Stimulated activated CD4-positive, alpha-beta T cell treated with anti-CD3 and anti-CD28 coated beads, Interleukin-4, amount 100 ng/mL, for 48 hours (primary cell): ENCODE data around the gene UFD1.
A peak's percentile ranks its signal among the peaks of the same experiment; 100 is the strongest.
"Not testable (repeated sequence)": the region's sequence is repeated elsewhere in the genome, so short reads cannot be mapped to it uniquely, and the experiment has no call there.

ENCODE experiments used
- DNase-seq, 2 donors: peaks; one replicate each; pipeline ENCODE4 v3.0.0-alpha.2; 2020; ENCODE audit warnings: low read depth in 2 of 2

UFD1 gene

DNA sequence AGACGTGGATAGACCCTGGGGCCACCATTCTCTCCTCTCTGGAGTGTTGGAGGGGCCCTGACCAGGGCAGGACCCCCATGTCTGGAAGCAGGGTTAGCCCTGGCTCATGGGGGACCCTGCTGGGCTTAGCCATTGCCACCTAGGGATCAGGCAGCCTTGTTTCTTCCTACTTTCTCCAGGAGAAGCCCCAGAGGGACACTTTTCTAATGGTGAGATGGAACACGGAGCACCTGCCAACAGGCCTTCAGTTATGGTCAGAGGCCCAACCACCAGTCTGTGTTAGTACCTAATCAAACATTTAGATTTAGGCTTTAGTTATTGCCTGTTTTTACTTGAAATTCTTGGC, 29.6 kb downstream of the UFD1 start:
- DNase-seq = no peak

DNA sequence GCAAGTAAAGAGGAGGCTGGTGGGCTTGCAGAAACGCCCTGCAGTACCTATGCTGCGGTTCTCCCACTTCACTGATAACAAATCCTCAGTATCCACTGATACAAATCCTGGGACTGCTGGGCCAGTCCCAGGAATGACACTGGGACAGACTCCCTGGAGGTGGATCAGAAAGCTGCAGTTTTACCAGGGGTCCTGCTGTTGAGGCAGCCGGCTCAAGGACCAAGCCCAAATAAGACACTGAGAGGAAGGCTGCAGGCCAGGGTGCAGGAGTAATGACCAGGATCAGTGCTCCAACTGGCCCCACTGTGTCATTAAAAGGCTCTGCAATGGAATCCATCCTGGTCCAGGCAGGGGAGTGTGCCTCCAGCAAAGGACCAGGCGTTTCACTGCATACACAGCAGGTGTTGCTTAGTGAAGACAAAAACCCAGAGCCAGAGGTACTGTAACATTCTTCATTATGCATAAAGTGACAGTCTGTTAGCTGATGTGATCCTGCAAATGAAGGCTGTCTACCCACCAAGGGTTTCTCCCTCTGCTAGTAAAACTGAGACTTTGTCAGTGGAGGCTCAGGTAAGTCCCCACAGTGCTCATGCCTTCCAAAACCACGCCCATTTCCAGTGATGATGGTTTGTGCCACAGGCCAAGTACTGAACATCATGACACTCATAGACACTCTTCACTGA, 30.1 kb downstream of the UFD1 start:
- peak; percentile 45 to 51 for DNase-seq

DNA sequence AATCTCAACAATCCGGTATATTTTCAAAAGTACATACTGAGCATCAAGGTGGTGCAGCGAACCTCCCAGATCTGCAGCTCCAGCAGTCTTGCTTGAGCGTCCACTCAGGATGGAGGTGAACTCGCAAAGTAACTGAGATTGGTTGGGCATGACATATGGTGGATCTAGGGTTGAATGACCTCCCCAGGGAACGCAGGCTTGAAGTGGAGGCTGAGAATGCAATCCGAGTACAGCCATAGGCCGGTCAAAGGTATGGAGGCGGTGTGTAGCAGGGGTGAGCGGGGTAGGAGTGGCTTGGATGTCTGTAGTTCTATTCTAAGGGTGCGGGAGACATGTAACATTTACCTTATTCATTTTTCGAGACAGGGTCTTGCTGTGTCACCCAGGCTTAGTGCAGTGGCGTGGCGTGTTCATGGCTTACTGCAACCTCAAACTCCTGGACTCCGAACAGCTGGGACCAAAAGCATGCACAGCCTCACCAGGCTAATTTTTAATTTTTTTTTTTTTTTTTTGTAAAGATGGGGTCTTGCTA, 30.9 kb downstream of the UFD1 start:
- no peak for DNase-seq

DNA sequence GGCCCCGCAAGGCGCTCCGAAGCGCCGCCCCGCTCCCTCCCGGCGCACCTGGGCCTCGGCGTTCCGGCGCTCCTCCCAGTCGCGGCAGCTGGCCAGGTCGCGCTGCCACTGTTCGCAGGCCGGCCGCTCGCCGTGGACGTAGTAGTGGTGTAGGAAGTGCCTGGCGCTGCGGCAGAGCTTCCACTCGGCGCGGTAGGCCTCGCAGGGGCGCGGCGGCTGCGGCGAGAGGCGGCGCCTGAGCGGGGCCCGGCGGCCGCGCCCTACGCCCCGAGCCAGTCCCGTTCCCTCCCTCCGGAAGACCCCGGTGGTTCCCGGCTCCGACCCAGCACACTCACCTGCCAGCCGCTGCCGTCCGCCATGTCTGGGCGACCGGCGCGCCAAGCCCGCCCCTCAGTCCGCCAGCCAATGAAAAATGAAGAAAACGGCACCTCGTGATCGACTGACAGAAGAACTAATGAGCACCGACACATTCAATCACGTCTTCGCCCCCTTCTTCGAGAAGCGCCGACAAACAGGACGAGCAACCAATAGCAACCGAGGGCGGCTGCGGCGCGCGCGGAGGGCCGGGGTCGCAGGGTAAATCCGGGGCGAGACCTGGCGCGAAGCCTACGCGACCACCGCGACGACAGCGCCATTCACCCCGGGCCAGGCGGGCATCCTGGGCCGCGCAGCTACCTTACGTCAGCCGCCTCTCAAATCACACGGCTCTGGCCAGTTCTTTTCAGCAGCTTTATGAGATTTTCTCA, 31.5 kb downstream of the UFD1 start, which contains the start of gene C22orf39:
Gene C22orf39 (minus strand): TSS at position 382 of the 746 bp plus-strand sequence. CDS start 23 bp downstream, at position 359.
- DNase-seq = peak; percentile 69 to 82

DNA sequence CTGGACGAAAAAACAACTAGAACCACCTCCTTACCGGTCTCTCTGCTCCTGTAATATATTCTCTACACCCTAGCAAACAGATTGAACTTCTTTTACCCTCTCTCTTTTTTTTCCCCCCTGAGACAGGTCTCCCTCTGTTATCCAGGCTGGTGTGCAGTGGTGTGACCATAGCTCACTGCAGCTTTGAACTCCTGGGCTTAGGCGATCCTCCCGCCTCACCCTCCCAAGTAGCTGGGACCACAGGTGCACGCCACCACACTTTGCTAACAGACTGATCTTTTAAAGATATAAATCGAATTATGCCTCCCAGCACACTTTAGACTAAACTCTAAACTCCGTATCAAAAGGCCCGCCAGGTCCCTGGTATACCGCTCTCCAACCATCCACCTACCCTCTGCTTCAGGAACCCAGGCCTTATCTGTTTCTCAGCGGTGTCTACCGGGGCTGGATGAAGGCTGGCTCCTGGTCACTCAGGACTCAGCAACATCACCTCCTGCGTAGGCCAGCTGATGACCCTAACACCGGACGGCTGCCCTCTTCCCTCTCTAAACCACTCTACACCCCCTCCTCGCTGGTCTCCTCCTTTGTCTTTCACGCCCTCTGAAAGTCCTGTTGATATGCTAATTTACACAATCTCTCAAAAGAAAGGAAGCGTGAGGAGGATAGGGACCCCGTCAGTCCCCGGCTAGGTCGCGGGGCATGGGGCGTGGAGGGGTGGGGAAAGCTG, 32.2 kb downstream of the UFD1 start:
- DNase-seq = no peak

DNA sequence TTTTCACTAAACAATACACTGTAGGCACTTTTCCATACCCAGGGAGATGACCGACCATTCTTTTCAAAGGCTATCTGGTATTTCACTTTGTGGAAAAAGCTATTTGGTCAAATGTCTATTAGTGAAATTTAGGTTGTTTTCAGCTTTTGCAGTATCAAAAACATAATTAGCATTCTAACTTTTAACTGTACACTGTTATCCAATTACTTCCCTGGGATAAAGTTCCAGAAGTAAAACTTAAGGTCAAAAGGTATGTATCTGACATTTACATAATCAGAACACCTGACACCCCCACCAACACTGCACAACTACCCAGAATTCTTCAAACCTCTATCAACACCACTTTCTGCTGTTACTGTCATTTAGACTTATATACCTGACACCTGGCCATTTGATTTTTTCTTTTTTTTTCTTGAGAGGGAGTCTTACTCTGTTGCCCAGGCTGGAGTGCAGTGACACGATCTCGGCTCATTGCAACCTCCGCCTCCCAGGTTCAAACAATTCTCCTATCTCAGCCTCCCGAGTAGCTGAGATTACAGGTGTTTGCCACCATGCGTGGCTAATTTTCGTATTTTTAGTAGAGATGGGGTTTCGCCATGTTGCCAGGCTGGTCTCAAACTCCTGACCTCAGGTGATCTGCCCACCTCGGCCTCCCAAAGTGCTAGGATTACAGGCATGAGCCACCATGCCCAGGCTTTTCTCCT, 33.6 kb downstream of the UFD1 start:
- not testable (repeated sequence) for DNase-seq

DNA sequence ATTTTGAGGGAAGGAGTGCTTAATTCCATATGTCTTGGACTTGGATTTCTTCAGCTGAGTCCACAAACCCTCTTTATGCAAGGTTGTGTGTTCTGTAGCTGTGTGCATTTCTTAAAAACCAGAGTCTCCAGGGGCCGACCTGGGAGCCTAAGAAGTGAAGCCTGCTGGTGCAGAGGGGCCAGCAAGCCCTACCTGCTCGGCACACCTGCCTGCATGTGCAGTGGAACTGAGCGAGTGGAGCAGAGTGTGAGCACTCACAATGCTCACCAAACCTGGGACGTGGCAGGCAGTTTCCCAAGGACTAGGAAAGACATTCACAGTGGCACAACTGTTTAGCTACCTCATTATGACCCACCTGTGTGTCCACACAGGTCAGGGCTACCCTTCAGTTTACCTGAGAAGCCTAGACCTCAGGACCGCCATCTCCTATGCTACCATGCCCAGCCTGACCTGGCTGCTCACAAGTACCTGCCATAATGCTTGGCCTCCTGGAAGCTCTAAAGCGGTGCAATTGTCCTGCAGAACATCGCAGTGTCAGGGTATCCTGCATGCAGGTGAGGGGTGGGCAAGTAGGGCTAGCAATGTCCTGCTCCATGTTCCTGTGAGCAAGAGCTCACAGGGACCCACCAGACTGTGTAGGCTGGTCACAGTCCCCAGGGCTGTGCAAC, 35.3 kb downstream of the UFD1 start:
- no peak for DNase-seq

DNA sequence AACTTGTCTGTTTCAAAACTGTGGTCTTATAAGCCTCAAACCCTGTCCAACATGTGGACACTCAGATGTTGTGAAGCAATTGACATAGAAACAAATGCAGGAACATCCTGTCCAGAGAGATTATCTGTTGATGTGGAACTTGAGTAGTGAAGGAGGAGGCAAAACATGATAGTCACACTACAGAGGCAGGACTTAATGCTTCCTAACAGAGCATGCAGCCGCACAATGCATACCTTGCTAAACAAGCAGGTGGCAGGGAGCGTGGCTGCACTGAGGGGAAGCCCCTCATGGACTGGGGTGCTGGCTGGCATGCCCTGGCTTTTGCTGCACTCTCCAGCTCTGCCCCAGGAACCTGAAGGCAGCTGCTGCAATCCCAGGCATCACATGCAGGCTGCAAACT, 36.8 kb downstream of the UFD1 start:
- no peak for DNase-seq

DNA sequence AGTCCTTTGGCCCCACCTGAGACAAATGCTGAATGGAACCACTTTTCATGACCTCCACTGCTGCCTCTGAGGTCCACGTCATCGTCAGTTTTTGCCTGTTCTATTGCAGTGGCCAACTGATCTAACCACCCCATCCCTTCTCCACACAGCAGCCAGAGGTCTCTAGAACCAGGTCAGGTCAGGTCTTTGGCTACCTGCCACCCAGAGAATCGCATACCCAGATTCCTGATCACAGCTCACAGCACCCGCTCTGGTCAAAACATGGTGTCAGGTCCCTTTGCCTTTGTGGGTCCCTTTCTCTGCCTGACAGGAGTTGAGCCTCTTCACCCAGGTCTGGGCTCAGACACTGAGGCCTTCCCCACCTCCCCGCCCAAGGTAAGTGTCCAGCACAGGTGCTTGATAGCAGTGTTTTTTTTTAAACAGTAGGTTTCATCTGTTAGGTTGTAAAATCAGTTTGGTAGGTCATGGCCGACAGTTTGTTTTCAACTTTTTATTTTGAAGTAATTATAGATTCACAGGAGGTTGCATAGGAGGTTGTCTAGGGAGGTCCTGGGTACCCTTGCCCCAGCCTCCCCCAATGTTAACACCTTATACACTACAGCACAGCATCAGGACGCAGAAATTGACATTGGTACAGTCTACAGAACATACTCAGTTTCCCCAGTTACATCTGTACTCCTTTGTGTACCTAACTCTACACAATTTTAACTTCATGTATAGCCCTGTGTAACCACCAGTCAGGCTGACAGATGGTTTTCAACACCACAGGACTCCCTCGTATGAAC, 38.4 kb downstream of the UFD1 start:
- DNase-seq = no peak

DNA sequence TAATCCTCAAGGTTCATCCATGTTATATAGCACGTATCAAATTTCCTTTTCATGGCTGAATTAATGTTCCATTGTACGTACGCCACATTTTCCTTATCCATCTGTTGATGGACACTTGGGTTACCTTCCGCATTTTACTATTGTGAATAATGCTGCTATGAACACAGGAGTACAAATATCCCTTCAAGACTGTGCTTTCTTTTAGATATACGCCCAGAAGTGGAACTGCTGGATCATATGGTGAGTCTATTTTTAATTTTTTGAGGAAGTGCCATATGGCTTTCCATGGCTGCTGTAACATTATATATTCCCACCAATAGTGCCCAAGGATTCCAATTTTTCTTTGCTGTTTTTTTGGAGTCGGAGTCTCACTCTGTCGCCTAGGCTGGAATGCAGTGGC, 40.7 kb downstream of the UFD1 start:
- DNase-seq = no peak

DNA sequence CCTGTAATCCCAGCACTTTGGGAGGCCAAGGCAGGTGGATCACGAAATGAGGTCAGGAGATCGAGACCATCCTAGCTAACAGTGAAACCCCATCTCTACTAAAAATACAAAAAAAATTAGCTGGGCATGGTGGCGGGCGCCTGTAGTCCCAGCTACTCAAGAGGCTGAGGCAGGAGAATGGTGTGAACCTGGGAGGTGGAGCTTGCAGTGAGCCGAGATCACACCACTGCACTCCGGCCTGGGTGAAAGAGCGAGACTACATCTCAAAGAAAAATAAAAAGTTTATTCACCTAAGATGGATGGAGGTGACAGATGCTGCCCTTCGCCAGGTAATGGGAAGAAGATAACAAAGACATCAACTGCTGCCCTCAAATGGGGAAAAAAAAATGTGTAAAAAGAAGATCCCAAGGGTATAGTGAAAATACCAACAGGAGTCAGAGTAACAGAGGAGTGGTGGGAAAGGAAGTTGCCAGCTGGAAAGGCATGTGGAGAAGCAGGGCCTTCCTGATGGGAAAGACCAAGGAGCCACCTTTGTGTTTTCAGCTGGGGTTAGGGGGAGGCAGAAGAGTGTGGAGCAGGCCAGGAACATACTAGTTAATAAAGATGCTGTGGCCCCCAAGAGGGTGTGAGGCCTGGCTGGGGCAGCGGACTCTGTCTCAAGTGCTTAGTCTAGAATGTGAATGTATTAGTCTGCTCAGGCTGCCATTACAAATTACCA, 42.4 kb downstream of the UFD1 start:
- not testable (repeated sequence) for DNase-seq

DNA sequence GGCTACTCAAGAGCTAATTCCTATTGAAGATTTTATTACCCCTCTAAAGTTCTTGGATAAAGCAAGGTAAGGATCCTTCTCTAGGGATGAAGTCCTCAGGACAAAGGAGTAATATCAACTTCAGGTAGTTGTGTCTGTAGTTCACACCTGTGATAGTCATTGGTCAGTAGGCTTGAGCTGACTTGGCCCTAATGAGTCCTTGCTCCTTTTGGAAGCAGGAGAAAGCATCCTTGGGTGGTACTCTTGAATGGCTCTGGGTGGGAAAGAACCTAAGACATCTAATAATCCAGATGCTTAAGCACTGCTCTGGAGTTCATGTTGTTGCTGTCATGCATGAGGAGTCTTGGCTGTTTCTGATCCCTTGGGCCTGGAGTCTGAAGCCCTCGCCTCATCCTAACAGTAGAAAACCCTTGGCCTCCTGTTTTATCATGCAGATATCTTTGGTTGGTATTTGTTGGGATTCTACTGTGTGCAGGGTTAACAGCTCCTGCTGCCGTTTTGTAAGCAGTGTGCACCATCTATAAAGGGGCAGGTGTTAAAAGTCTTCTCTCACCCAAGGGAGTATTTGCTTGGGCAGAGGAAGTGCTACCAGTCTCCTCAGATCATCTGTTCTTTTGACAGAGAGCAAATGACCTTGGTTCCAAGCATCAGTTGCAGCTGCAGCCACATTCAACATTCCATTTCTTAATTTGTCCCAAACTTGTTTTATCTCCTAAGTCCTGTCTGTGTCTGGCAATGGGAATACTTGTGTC, 44.0 kb downstream of the UFD1 start:
- no peak for DNase-seq

DNA sequence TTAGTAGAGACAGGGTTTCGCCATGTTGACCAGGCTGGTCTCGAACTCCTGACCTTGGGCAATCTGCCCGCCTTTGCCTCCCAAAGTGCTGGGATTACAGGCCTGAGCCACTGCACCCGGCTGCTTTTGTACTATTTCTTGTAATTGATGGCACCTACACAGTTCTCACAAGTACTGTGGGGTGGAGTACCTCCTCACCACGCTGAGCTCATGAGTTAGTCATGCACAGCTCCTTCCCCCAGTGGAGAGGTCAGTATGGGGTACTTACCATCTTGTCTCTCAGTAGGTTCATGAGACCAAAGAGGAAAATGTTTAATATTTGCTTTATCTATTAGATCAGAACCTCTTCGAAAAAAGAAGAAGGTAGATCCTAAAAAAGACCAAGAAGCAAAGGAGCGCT, 44.6 kb downstream of the UFD1 start:
- DNase-seq = no peak

DNA sequence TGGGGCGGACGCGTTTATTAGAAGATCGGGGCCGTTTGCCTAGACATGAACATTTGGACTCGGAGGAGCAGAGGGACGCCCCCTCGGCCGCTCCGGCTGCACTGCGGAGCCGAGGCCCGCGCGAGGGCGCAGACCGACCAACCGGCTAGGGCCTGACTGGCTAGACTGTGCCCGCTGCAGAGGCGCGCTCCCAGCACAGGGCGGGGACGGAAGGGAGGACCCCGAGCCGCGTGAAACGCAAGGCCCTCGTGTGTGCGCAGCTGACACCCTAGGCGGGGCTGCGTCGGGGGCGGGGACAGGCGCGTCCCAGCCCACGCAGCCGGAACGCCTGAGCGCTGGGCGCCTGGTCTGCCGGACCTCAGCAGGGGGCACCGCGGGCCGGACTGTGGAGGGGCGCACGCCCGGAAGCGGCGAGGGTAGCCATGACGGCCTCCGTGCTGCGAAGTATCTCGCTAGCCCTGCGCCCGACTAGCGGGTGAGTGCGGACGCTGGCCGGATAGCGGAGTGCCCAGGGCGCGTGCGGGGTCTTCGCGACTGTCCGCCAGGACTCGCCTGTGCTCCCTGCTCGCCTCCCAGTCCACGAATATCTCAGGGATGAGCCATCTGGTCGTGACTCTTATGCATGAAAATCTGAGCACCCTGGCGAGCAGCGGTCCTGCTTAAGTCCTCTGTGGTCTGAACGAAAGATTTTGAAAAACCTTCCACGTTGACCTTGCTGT, 46.7 kb downstream of the UFD1 start, which contains the start of gene MRPL40:
Gene MRPL40 (plus strand): TSS at position 413 of the 719 bp plus-strand sequence. CDS start 10 bp downstream, at position 423.
- peak; percentile 85 to 92 for DNase-seq

DNA sequence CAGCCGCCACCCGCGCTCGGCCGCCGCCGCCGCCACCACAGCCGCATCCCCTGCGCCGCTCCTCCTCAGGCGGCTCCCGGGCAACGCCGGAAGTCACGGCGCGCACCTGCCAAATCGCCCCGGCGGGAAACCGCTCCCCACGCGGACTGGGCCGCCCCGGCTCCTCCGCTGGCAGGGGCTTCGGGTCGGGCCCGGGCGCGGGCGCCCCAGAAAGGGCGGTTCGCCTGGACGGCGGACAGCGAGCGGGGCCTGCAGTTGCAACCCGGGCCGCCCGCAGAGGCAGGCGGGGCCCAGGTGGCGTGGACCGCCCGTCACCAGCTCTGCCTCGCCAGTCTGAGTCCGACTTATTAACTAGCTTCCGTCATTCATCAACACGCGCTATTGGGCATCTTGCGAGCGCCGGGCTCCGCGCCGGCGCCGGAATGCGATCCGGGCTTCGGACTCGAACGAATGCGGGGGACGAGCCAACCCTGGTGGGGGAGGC, 47.3 kb downstream of the UFD1 start, which contains the start of gene HIRA:
Gene HIRA (minus strand): TSS at position 85 of the 484 bp plus-strand sequence. CDS start 257 bp downstream, outside the sequence.
- peak; percentile 76 to 86 for DNase-seq

DNA sequence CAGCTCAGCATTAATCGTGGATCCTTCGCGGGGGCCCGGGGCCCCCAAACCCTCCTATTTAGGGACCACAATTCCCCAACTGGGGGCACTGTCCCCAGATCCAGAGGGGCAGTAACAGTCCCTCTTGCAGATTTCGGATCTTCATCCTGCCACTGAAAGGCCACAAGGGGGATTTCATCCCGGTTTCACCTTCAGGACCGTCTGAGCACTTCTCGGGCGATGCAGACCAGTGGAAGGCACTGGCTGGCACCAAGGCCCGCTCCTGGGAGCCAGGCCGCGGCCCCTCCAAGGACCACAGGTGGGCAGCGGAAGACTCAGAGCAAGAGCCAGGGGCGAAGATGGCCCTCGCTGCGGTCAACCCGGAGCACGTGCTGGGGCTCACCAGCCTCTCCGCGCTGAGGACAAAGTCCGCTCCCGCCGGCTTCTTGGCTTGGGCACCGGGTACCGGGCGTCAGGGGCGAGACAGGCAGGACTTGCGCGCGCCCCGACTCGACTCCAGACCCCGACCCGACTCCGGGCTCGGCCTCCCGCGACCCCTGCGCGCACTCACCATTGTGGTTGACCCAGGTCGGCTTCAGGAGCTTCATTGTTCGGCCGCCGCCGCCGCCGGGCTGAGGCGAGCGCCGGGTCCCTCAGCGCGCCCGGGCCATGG, 48.0 kb downstream of the UFD1 start:
- DNase-seq = peak in 1 of 2 donors; percentile 4
